H1 (cell line): Measurements from ENCODE around the gene IMPDH1. TPM values are rescaled to one million over a fixed set of nuclear protein-coding genes. Genes with fewer than 3 reads are reported as not detected.
A peak's percentile ranks its signal among the peaks of the same experiment; 100 is the strongest.

Experiments used
- CTCF ChIA-PET: fragments of 300-600 bp; sonication (Branson Sonifier 250); formaldehyde crosslinking; loops from one replicate; lab custom pipeline; 2021; ENCODE audit not compliant: partially characterized antibody; lab: Charles Lee
- POLR2A ChIA-PET: fragments of 300-600 bp; sonication (Branson Sonifier 250); formaldehyde crosslinking; loops from one replicate; lab custom pipeline; 2021; ENCODE audit warnings: inconsistent platforms; ENCODE audit not compliant: partially characterized antibody; lab: Charles Lee
- DNase-seq, 2 experiments: peaks; one replicate each; pipeline versions ENCODE4 v3.0.0 to v3.0.0-alpha.2; 2010 to 2022; ENCODE audit warnings: low spot score in 2 of 2, low read depth in 1 of 2, mixed read lengths in 1 of 2
- FAIRE-seq: peaks from 2 replicates; lab custom pipeline; 2011; peaks lifted over from hg19 to GRCh38; lab: Jason Lieb, UNC
- H2AFZ ChIP-seq: 2 replicates; pipeline ENCODE4 v1.8.1; 2012; ENCODE audit warnings: low read length, inconsistent platforms
- H2AK5ac ChIP-seq: 2 replicates; pipeline ENCODE4 v1.6.1; 2013; ENCODE audit warnings: low read depth, low read length
- H2BK120ac ChIP-seq: replicated peaks from 2 replicates; pipeline ENCODE3; 2013; ENCODE audit warnings: low read depth, low read length, inconsistent platforms
- H2BK12ac ChIP-seq: 2 replicates; pipeline ENCODE4 v1.6.1; 2013; ENCODE audit warnings: low read depth, low read length
- H2BK15ac ChIP-seq: 2 replicates; pipeline ENCODE4 v1.6.1; 2013; ENCODE audit warnings: low read length
- H2BK20ac ChIP-seq: 2 replicates; pipeline ENCODE4 v1.6.1; 2013; ENCODE audit warnings: low read length
- H2BK5ac ChIP-seq: 2 replicates; pipeline ENCODE4 v1.6.1; 2013; ENCODE audit warnings: low read depth, low read length
- H3K14ac ChIP-seq: 2 replicates; pipeline ENCODE4 v1.6.1; 2013; ENCODE audit warnings: inconsistent platforms; ENCODE audit not compliant: insufficient read length
- H3K18ac ChIP-seq: 2 replicates; pipeline ENCODE4 v1.6.1; 2013; ENCODE audit warnings: low read length; ENCODE audit errors: extremely low read depth
- H3K23ac ChIP-seq: 2 replicates; pipeline ENCODE4 v1.6.1; 2013; ENCODE audit warnings: inconsistent platforms; ENCODE audit not compliant: insufficient read length
- H3K23me2 ChIP-seq: 2 replicates; pipeline ENCODE4 v1.6.1; 2013; ENCODE audit warnings: low read depth, low read length
- H3K27ac ChIP-seq: 2 replicates; pipeline ENCODE4 v1.6.1; 2011; ENCODE audit warnings: low read depth, low read length, inconsistent platforms
- H3K27me3 ChIP-seq, 4 experiments: replicated peaks in 1 of 4; 1 replicate in 1 of 4; 2 replicates in 3 of 4; pipeline versions ENCODE4 v1.6.1 to v1.8.1; 2011 to 2013; ENCODE audit warnings: low read length in 3 of 4, mild to moderate bottlenecking in 3 of 4, inconsistent platforms in 2 of 4, mixed read lengths in 2 of 4, moderate library complexity in 1 of 4; ENCODE audit not compliant: control insufficient read depth in 3 of 4, insufficient read depth in 3 of 4; ENCODE audit errors: extremely low read depth in 1 of 4
- H3K36me3 ChIP-seq, 4 experiments: 2 replicates each; pipeline versions ENCODE4 v1.6.1 to v1.8.1; 2011 to 2013; ENCODE audit warnings: mild to moderate bottlenecking in 4 of 4, low read length in 3 of 4, moderate library complexity in 2 of 4, control low read depth in 1 of 4, inconsistent platforms in 1 of 4; ENCODE audit not compliant: insufficient read depth in 4 of 4, control insufficient read depth in 2 of 4
- H3K4ac ChIP-seq: replicated peaks from 2 replicates; pipeline ENCODE3; 2013; ENCODE audit warnings: low read length, low read depth, mixed read lengths, inconsistent platforms; ENCODE audit not compliant: insufficient read length
- H3K4me1 ChIP-seq, 4 experiments: replicated peaks in 1 of 4; 1 replicate in 1 of 4; 2 replicates in 3 of 4; pipeline versions ENCODE4 v1.6.1 to v1.8.1; 2011 to 2013; ENCODE audit warnings: low read length in 3 of 4, inconsistent platforms in 2 of 4, mixed read lengths in 1 of 4; ENCODE audit not compliant: insufficient read depth in 4 of 4, control insufficient read depth in 3 of 4
- H3K4me2 ChIP-seq, 2 experiments: 2 replicates each; pipeline versions ENCODE4 v1.6.1 to v1.8.1; 2011 to 2013; ENCODE audit warnings: low read depth in 2 of 2, low read length in 2 of 2, control low read depth in 1 of 2, inconsistent platforms in 1 of 2, mild to moderate bottlenecking in 1 of 2; ENCODE audit not compliant: insufficient read depth in 1 of 2
- H3K4me3 ChIP-seq, 4 experiments: fragments of 200-600, 300-600 bp in 1 of 4; sonication (generic), shearing (Covaris generic), sonication (Bioruptor Twin) in 1 of 4; 2 replicates each; pipeline versions ENCODE4 v1.5.1 to v1.8.1; 2011 to 2016; ENCODE audit warnings: low read length in 4 of 4, low read depth in 3 of 4, control low read depth in 2 of 4, inconsistent platforms in 2 of 4, mild to moderate bottlenecking in 2 of 4, mixed read lengths in 1 of 4, moderate library complexity in 1 of 4; ENCODE audit not compliant: insufficient read depth in 2 of 4; ENCODE audit errors: extremely low read depth in 1 of 4
- H3K56ac ChIP-seq: replicated peaks from 2 replicates; pipeline ENCODE3; 2013; ENCODE audit warnings: low read depth, mild to moderate bottlenecking, mixed read lengths, low read length, inconsistent platforms; ENCODE audit not compliant: insufficient read length
- H3K79me1 ChIP-seq: 2 replicates; pipeline ENCODE4 v1.6.1; 2013; ENCODE audit warnings: low read depth, low read length, control low read depth
- H3K79me2 ChIP-seq, 2 experiments: 2 replicates each; pipeline versions ENCODE4 v1.6.1 to v1.8.1; 2012 to 2013; ENCODE audit warnings: low read length in 2 of 2, mild to moderate bottlenecking in 2 of 2, inconsistent platforms in 1 of 2; ENCODE audit not compliant: insufficient read depth in 2 of 2, control insufficient read depth in 1 of 2
- H3K9ac ChIP-seq, 4 experiments: replicated peaks in 1 of 4; 1 replicate in 1 of 4; 2 replicates in 3 of 4; pipeline versions ENCODE4 v1.6.1 to v1.8.1; 2011 to 2013; ENCODE audit warnings: low read depth in 3 of 4, low read length in 3 of 4, control low read depth in 2 of 4, mild to moderate bottlenecking in 2 of 4, moderate library complexity in 2 of 4, inconsistent platforms in 1 of 4; ENCODE audit errors: extremely low read depth in 1 of 4
- H3K9me3 ChIP-seq, 2 experiments: 2 replicates each; pipeline versions ENCODE4 v1.6.1 to v1.8.1; 2012 to 2013; ENCODE audit warnings: mild to moderate bottlenecking in 2 of 2, moderate library complexity in 2 of 2, control low read depth in 1 of 2, inconsistent platforms in 1 of 2, low read depth in 1 of 2, low read length in 1 of 2, mixed read lengths in 1 of 2; ENCODE audit not compliant: insufficient read depth in 2 of 2
- H4K20me1 ChIP-seq, 2 experiments: replicated peaks in 1 of 2; 2 replicates each; pipeline versions ENCODE3 to v1.8.1; 2011 to 2013; ENCODE audit warnings: inconsistent platforms in 2 of 2, low read length in 2 of 2, mild to moderate bottlenecking in 1 of 2; ENCODE audit not compliant: insufficient read depth in 2 of 2, control insufficient read depth in 1 of 2
- H4K5ac ChIP-seq: 2 replicates; pipeline ENCODE4 v1.6.1; 2013; ENCODE audit warnings: low read length, low read depth, mixed read lengths, inconsistent platforms; ENCODE audit not compliant: insufficient read length
- H4K8ac ChIP-seq: 2 replicates; pipeline ENCODE4 v1.8.0; 2013; ENCODE audit warnings: mild to moderate bottlenecking, moderate library complexity, low read length, inconsistent platforms; ENCODE audit not compliant: insufficient read depth; ENCODE audit errors: extremely low read depth
- H4K91ac ChIP-seq: replicated peaks from 2 replicates; pipeline ENCODE3; 2013; ENCODE audit warnings: low read length, mixed read lengths, inconsistent platforms; ENCODE audit not compliant: insufficient read length
- CTBP2 ChIP-seq: IDR thresholded peaks from 2 replicates; pipeline ENCODE4 v1.7.0; 2011; ENCODE audit warnings: borderline replicate concordance, mild to moderate bottlenecking, moderate library complexity, mixed read lengths, low read length; ENCODE audit not compliant: insufficient read depth, insufficient read length
- EP300 ChIP-seq, 2 experiments: IDR thresholded peaks; 1 replicate in 1 of 2; 2 replicates in 1 of 2; pipeline ENCODE4 v1.6.1; 2011 to 2012; ENCODE audit warnings: low read depth in 2 of 2, low read length in 2 of 2, mild to moderate bottlenecking in 2 of 2, borderline replicate concordance in 1 of 2, inconsistent platforms in 1 of 2, moderate library complexity in 1 of 2
- MAX ChIP-seq: IDR thresholded peaks from 2 replicates; pipeline ENCODE4 v1.6.1; 2012; ENCODE audit warnings: inconsistent platforms
- POLR2A ChIP-seq, 2 experiments: IDR thresholded peaks; 1 replicate in 1 of 2; 2 replicates in 1 of 2; pipeline ENCODE4 v1.6.1; 2011; ENCODE audit warnings: low read depth in 2 of 2, low read length in 2 of 2, mild to moderate bottlenecking in 2 of 2; ENCODE audit errors: control extremely low read depth in 1 of 2
- WGBS, 2 experiments: shearing (Covaris generic) in 1 of 2; methylation state at CpG; one replicate each; pipeline versions ENCODE4 v1.1.6 to v1.1.7; 2013 to 2015; ENCODE audit warnings: low lambda C conversion rate in 2 of 2, mixed read lengths in 2 of 2, inconsistent platforms in 1 of 2, low coverage in 1 of 2, missing lambda C conversion rate in 1 of 2; ENCODE audit not compliant: insufficient replicate concordance in 2 of 2, insufficient coverage in 1 of 2, insufficient read length in 1 of 2; ENCODE audit errors: extremely low coverage in 1 of 2, missing lambda C conversion rate in 1 of 2; 5-methylcytosine and 5-hydroxymethylcytosine counted together
- polyA plus RNA-seq, 7 experiments: library from polyadenylated mRNA; depleted of rRNA in 3 of 7; stranded (reverse) in 5 of 7; unstranded in 2 of 7; fragments of >200 nt in 5 of 7; fragments of 200-250 nt in 2 of 7; gene quantifications; 1 replicate in 5 of 7; 2 replicates in 1 of 7; 4 replicates in 1 of 7; pipeline versions ENCODE4 v1.2.1 to v1.2.3, GENCODE V29; 2011 to 2013; ENCODE audit warnings: missing spikeins in 2 of 7, mixed read lengths in 2 of 7
- total RNA-seq: library from RNA; stranded (reverse); fragmentation: NEBNext Ultra II Directional; extraction: Animal tissue kit (Norgen Biotek cat#: 25700); gene quantifications from 2 replicates; pipeline ENCODE4 v1.2.1, GENCODE V29; 2021

The IMPDH1 gene
- total and polyA plus RNA-seq, 2 of the 8 experiments (the other 6 are each of a cell fraction or from before 2014, with no cell fraction given), result 45.8 TPM

- Histone ChIP-seq H3K9ac (no peak overlapping the region), H2AFZ (no peak overlapping the region), H2BK120ac (no peak overlapping the region), H3K79me2 (no peaks in the 10 kb centered on the region), H3K4ac (peak overlapping the region; percentile 38), H4K5ac (no peak overlapping the region), H3K56ac (no peak overlapping the region), H2BK12ac (no peak overlapping the region; the same call in 1 of the 2 replicates), H3K4me3 (peak overlapping the region in 2 of 4 experiments; percentile 65 to 77; a peak in 3 of 8 replicates), H2BK5ac (no peak overlapping the region), H3K4me2 (peak overlapping the region; percentile 74 to 97; a peak in 3 of 4 replicates), H4K20me1 (no peaks in the 10 kb centered on the region), H2BK20ac (0 out of 2 replicates have a peak overlapping the region, but pooled peaks have one; percentile 61), H3K27ac (no peak overlapping the region), H2AK5ac (no peak overlapping the region), H3K18ac (peak overlapping the region; percentile 87), H3K36me3 (peaks cover 0 to 9% (median 0%) of the 10 kb centered on the region in 4 experiments; a peak in 1 of 8 replicates), H3K23me2 (peaks cover 8% of the 10 kb centered on the region; the same call in 1 of the 2 replicates), H4K8ac (no peak overlapping the region; the same call in 1 of the 2 replicates), H3K4me1 (peaks cover 0 to 14% (median 7%) of the 10 kb centered on the region in 4 experiments; a peak in 5 of 7 replicates), H3K79me1 (no peaks in the 10 kb centered on the region), H3K9me3 (no peaks in the 10 kb centered on the region), H4K91ac (no peak overlapping the region)
- FAIRE-seq, result no peak
- WGBS, 2 experiments, result 73% methylated on average over 4 of the region's 4 CpGs; no CpG with 5 or more reads in 1 of the 2 experiments
- DNase-seq, result no peak
- CTCF ChIA-PET, result interaction anchor here (1.1 to 11.5 kb wide), 4 partner anchors 9 to 60 kb away, joined by 4 to 274 read pairs (median 7); no protein-coding TSS in a partner anchor
- TF ChIP-seq MAX (no peak), EP300 (IDR thresholded peaks at IDR 0.05; ENCODE audit: borderline replicate concordance in 1 of 2, low read depth in 2 of 2, low read length in 2 of 2) (no peak), POLR2A (IDR thresholded peaks at IDR 0.05; ENCODE audit: control extremely low read depth in 1 of 2, low read depth in 2 of 2, low read length in 2 of 2) (no peak), CTBP2 (no peak)
- TF ChIP-seq, all 59 proteins: peak for 0
- POLR2A ChIA-PET, result interaction anchor here (1.1 to 1.7 kb wide), 2 partner anchors 9 to 18 kb away, joined by 3 to 10 read pairs; no protein-coding TSS in a partner anchor
- no peak overlapping the region for H3K23ac ChIP-seq
- peaks cover 26 to 70% (median 52%) of the 10 kb centered on the region in 4 experiments for H3K27me3 ChIP-seq
- H2BK15ac ChIP-seq, result peak overlapping the region; percentile 46; the same call in 1 of the 2 replicates
- no peak overlapping the region for H3K14ac ChIP-seq
Observed at GRCh38 chr7:128359939-128360338, 49.8 kb downstream of the IMPDH1 start.
